NCI-H69 (cell line): ENCODE measurements around the gene YEATS4.

ENCODE experiments used
- DNase-seq: peaks from one replicate; lab custom pipeline; 2025; lab: John Stamatoyannopoulos, UW

The YEATS4 gene

GRCh38 chr12:69392179-69392928, 32.8 kb downstream of the YEATS4 start:
- DNase-seq: no peak

- DNase-seq: no peak
These were observed 36.5 kb downstream of the YEATS4 start for GRCh38 chr12:69396041-69396440.

DNA sequence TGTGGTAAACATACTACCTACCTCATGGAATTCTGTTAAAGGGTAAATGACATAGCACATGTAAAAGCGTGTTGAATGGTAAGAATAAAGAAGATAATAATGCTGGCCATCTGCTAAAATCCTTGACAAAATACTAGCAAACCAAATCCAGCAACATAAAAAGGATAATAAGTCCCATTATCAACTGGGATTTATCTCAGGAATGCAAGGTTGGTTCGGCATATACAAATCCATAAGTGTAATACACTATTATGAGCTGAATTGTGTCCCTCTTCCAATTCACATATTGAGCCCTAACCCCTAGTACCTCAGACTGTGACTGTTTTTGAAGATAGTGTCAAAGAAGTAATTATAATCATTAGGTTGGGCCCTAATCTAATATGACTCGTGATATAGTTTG, 37.4 kb downstream of the YEATS4 start:
- no peak for DNase-seq

DNA sequence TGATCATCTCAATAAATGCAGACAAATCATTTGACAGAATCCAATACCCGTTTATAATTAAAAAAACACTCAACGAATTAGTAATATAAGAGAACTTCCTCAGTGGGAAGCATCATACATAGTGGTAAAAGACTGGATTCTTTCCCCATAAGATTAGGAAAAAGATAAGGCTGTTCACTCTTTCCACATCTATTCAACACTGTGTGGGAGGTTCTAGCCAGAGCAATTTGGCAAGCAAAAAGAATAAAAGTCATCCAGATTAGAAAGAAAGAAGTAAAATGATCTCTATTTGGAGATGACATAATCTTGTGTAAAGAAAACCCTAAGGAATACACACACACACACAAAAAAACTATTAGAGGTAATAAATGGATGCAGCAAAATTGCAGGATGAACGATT, 38.4 kb downstream of the YEATS4 start:
- no peak for DNase-seq

DNA sequence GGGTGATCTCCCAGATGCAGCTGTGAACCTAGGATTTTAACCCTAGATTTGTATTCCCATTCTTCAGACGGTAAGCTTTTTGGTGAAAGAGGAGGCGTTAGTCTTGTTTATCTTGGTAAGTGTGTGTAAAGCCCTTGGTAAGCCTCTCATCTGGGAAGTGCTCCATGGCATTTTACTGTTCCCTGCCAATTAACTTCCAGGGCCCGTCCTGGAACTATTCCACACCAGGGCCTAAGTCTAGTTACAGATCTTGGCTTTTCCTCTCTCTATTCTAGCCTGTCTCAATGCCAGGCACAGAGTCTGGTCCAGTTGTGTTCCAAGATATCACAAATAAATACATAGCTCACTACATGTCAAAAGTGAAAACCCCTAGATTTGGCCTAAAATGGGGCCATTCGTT, 42.4 kb downstream of the YEATS4 start:
- no peak for DNase-seq

DNA sequence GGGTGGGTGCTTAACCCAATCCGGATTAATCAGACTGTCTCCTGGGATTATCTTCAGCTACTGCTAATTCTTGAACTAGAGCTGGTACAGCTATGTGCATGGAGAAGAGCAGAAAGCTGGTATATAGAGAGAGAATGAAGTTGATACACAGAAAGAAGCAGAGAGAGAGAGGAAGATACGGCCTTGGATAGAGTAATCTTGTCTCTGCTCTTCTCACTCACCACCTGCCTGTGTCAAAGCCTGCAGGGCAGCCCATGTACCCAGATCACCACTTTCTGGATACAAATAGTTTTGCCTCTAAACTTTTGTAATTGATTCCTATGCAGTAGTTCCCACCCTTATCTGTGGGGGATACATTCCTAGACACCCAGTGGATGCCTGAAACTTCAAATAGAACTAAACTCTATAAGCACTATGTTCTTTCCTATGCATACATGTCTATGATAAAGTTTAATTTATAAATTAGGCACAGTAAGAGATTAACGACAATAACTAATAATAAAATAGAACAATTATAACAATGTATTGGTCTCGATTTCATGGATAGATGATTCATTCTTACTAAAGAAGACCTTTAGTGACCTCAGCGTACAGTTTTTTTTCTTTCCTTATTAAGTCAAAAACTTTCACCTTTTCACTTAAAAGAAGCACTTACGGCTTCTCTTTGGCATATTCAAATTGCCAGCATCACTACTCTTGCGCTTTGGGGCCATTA, 45.5 kb downstream of the YEATS4 start:
- DNase-seq: no peak

GRCh38 chr12:69405566-69405865, 46.0 kb downstream of the YEATS4 start:
- DNase-seq: no peak

DNA sequence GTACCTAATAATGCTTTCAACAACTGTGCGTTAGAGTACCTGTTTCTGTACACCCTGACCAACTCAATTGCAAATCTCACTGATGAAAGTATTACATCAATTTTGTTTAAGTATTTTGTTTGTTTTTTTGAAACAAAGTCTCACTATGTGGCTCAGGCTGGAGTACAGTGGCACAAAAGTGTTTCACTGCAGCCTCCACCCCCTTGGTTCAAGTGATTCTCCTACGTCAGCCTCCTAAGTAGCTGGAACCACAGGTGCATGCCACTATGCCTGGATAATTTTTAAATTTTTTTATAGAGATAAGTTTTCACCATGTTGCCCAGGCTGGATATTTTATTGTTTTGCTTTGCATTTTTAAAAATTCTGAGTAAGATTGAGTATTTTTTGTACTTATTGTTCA, 46.7 kb downstream of the YEATS4 start:
- no peak for DNase-seq

GRCh38 chr12:69410571-69410970, 51.0 kb downstream of the YEATS4 start:
- DNase-seq: no peak

DNA sequence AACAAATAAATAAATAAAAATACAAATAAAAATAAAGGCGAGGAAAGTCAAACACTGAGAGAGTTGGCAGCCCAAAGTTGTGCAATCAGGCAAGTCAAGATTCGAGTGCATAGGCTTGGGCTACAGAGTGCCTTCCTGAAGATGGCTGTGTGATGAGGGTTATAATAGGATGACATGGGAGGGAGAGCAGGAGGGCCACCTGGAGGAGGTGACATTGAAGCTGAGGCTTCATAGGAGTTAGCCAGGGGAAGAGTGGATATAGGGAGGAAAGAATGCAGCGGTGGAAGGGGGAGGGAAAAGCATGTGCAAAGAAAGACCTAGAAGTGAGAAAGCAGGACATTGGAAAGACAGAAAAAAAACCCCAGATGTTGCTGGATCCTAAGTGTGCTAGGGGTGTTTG, 53.1 kb downstream of the YEATS4 start:
- DNase-seq: no peak

DNA sequence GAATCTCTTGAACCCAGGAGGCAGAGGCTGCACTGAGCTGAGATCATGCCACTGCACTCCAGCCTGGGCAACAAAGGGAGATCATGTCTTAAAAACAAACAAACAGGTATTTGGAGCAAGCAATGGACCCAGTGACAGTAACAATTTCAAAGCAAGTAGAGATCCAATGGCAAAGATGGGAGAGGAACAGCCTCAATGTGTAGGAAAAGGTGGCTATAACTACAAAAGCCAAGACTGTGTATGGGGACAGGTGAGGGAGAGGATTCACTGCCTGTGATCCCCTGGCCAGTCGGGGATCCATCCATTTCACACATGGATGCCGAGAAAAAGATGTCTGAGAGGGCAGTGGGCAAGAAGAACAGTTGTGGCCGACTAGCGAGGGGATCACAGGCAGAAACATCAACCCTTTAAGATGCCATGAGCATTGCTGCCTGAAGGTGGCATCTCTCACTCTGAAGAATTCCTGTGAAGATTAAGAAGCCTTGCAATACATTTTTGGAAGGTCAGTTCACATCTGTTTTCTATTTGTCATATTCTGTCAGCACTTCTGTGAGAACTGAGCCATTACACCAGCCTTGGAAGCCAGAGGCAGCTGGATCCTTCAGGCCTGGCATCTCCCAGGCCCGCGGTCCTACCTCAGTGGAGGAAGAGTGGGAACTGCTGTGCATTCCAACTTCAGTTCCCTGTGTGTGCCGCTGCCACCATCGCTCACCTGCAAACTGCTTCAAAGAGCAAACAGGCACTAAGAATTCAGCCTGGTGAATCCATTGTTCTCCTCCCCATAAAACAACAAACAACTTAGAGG, 56.1 kb downstream of the YEATS4 start:
- DNase-seq: peak; percentile 23

DNA sequence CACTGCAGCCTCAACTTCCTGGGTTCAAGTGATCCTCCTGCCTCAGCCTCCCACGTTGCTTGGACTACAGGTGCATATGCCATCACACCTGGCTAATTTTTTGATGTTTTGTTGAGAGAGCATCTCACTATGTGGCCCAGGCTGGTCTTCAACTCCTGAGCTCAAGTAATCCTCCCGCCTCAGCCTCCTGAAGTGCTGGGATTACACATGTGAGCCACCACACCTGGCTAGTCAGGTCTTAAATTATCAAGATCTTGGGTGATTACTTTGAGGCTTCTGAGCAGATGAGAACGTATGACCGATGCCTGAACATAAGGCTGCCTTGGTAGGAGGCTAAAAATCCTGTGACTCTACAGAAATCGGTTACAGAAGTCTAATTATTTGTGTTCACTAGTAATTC, 57.7 kb downstream of the YEATS4 start:
- DNase-seq: no peak

DNA sequence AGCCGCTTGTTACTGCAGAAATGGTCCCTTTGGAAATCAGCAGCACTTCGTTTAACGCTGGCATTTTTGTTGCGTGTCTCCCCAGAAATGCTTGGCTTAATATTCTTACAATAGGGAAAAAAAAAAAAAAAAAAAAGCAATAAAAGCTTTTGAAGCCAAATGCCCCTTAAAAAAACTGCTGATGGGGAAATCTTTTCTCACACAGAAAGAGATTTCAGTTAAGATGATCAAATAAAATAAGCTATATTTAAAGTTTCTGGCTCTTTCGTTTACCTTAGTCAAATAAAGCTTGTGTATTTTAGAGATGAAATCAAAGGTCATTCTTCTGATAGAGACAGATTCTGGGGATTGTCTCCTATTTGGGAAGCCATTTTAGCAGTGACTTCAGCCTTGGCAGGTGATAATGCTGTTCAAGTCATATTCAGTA, 58.2 kb downstream of the YEATS4 start:
- DNase-seq: no peak

- DNase-seq: no peak
These were observed 60.2 kb downstream of the YEATS4 start for GRCh38 chr12:69419701-69420100.

GRCh38 chr12:69421548-69421947, 62.0 kb downstream of the YEATS4 start:
- DNase-seq: no peak

GRCh38 chr12:69423037-69423905, 63.7 kb downstream of the YEATS4 start:
- DNase-seq: no peak

GRCh38 chr12:69425417-69425816, 65.9 kb downstream of the YEATS4 start:
- no peak for DNase-seq

- DNase-seq: no peak
These were observed 69.0 kb downstream of the YEATS4 start for GRCh38 chr12:69428351-69429073.

DNA sequence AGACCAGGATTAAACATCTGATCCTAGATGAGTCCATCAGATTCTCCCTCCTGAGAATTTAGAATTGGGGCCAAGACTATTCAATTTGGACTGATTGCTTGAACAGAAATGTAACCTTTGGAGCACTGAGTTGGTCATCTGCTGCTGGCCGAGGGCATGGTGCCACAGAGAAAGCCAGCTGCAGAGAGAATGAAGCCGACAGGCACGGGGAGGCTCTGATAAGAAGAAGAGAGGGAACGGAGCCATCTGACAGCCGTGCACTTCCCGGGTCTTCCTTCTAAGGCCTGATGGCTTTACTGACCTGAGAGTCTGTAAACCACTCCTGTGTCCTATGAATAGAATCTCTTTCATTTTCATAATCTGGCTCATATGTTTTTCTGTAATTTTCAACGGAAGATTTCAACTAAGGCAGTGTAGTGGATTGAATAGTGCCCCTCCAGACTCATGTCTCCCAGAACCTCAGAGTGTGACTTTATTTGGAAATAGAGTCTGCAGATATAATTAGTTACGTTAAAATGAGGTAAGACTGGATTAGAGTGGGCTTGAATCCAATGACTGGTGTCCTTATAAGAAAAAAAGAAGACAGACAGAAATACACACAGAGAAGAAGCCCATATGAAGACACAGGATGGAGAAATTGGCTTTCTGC, 71.5 kb downstream of the YEATS4 start:
- no peak for DNase-seq

- DNase-seq: peak; percentile 13
These were observed 72.2 kb downstream of the YEATS4 start for GRCh38 chr12:69431591-69432222.
